Fibroblast of skin of left quadriceps (primary cell): ENCODE results near the gene FCGR3B.
"Not testable (repeated sequence)": the region's sequence is repeated elsewhere in the genome, so short reads cannot be mapped to it uniquely, and the experiment has no call there.

ENCODE experiments used
- DNase-seq, 2 experiments: peaks; one replicate each; pipeline ENCODE4 v3.0.0-alpha.2; 2013; ENCODE audit warnings: low read depth in 2 of 2

The FCGR3B gene

DNA sequence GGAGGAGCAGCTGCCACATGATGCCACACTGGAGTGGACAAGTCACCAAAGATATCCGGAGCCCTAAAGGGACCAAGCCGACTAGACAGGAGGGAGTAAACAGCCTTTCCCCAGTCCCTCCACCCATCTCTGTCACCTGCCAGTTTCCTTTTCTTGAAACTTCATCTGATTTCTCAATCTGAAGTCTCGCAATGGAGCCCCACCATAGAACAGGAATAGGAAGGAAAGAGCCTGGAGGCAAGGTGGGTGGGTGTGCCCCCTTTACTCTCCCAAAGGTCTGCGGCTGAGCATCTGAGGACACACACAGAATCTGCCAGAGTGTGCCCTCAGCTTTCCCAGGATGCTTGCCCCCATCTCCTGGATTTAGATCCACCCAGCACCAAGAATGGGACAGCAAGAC, at the start of gene FCGR3B:
FCGR3B (minus strand) TSS at position 101 of the 400 bp plus-strand sequence; CDS start at position 19, 82 bp downstream.
- no peak for DNase-seq

GRCh38 chr1:161678500-161678899, 47.5 kb upstream of the FCGR3B start:
- DNase-seq: no peak

- no peak for DNase-seq
Measured at GRCh38 chr1:161676958-161677689, 46.1 kb upstream of the FCGR3B start.

DNA sequence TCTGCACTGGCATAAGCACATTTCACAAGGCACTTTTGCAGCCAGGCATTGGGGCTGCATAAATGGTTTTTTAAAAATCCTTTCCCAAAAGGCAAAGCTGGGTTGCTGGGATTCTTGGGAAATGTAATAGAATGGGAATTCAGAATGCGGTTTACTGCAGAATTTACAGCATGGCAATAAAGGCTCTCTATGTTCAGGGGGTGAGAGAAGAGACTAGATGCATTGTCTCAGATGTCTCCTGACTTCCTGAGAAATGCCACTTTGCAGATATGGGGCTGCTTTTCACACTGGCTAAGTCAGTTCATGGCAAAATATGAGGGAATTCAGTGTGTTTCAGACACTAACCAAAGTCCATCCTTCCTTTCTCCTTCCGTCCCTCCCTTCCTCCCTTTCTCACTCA, 45.5 kb upstream of the FCGR3B start:
- DNase-seq: no peak

DNA sequence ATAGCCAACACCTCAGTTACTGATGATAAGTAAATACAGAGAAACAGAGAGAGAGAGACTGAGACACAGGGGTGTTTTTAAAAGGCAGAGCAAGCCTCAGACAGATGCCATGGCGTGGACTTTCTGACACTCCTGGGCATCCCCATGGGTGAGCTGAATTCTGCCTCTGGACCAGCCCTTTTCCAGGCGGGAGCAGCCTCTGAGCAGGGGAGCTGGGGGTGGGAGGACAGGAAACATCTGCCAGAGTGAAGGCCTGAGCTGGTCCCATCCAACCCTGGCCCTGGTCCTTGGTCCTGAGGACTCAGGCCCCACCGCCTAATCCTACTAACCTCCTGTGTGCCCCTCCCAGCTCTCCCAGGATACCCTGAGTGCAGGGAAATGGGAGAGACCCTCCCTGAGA, 43.9 kb upstream of the FCGR3B start:
- DNase-seq: not testable (repeated sequence)

DNA sequence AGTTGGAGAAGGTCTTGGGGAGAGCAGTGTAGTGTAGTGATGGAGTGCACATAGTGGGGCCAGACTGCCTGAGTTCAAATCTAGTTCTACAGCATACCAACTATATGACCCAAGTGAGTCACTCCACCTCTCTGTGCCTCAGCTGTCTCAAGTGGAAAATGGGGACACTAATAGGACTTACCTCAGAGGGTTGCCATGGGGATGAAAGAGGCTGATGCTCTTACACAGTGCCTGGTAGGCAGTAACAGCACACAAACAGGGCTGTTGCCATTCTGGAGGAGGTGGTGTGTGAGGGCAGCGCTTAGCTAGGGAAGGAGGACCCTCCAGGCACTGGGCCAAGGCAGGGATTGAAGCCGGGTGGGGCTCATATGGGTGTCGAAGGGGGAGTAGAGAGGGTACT, 43.5 kb upstream of the FCGR3B start:
- DNase-seq: not testable (repeated sequence)

DNA sequence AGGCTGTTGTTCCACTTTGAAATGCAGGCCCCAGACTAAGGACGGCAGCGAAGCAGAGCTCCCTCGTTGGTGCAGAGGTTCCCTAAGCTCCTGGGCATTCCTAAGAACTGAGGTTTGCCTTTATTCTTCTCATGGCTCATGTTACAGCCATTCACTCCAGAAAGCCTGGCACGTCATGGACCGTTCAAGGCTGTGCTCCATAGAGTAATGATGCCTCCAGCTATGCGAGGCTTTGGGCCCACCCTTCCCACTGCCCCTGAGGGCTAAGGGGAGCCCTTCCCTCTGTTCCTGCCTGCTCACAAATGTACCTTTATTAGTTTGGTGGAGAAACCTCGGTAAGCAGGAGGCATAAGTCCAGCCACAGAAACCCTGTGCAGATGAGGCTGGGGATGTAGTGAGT, 42.5 kb upstream of the FCGR3B start:
- not testable (repeated sequence) for DNase-seq

- not testable (repeated sequence) for DNase-seq
Measured at GRCh38 chr1:161671045-161672020, 40.4 kb upstream of the FCGR3B start.

DNA sequence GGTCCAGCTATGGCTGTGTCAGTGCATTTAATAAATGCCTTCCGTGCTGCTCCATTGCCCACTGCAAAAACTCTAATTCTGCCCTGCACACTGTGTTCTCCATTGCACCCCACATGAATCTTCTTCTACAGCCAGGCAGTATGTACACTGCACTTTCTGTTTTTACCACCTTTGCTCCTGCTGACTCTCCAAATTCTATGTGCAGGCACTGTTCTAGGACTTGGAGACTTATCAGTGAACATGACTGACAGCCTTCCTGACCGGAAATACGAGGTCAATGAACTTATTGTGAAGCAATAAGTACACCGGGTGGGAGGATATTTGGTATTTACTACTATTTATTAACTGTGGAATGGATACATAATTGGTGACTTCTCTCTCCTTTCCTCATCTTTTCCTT, 33.7 kb upstream of the FCGR3B start:
- not testable (repeated sequence) for DNase-seq

DNA sequence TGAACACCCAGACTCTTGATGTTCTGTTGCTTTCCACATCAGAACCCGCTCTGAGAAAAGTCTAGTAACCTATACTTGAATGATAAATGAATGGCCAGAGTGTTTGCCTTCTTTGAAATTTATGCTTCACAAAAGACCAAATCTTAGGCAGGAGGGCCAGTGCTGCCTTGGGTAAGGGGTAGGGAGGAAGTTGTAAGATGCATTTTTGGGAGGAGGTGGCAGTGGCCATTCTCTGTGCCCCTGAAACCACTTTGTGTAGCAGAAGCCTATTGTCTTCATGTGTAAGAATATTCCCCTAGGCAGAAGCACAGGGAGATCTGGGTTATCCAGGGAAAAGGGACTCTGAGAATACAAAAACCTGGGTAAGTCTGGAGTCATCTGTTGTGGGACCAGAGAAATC, 32.6 kb upstream of the FCGR3B start:
- DNase-seq: not testable (repeated sequence)

DNA sequence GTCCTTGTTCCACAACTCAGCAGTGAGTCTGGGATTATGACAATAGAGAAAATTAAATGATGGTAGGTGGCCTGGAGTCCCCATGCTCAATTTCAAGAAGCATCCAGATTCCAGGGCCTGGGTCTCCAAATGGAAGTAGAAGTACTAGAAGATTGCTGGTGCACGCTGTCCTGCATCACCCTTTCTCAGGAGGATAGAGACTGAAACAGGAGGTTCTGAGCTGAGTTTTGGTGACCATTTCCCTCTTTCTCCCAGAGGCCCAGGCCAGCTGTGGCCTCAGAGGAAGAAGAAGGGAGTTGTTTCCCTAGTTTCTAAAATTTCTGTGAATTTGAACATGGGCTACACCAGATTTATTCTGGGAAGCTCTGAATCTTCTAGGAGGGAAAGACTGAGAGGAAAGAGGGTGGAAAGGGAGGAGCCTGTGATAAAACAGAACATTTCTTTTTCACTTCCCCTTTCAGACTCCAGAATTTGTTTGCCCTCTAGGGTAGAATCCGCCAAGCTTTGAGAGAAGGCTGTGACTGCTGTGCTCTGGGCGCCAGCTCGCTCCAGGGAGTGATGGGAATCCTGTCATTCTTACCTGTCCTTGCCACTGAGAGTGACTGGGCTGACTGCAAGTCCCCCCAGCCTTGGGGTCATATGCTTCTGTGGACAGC, 31.8 kb upstream of the FCGR3B start, which contains the start of gene FCGR2B:
FCGR2B (plus strand) TSS at position 460 of the 656 bp plus-strand sequence; CDS start at position 559, 99 bp downstream.
- not testable (repeated sequence) for DNase-seq

GRCh38 chr1:161661660-161662311, 30.8 kb upstream of the FCGR3B start:
- not testable (repeated sequence) for DNase-seq

DNA sequence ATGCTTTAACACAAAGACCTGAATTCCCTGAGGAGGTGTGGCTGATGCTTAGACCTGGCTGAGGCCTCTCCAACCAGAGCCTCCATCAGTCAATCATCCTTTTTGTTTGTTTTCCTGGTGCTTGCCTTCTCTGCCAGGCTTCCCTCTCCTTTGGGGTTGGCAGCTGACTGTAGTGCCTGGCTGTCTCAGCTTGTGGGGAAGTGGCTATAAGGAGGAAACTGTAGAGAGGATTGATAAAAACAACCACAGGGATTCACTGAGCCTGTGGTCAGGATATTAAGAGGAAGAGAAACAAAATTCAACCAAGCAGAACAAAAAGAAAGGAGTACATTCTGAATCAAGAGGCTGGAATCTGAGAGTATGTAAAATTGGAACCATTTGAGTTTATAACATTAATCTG, 27.5 kb upstream of the FCGR3B start:
- DNase-seq: not testable (repeated sequence)

- not testable (repeated sequence) for DNase-seq
Measured at GRCh38 chr1:161653971-161654370, 23.0 kb upstream of the FCGR3B start.

GRCh38 chr1:161653541-161653940, 22.6 kb upstream of the FCGR3B start:
- DNase-seq: not testable (repeated sequence)

GRCh38 chr1:161647507-161648360, 16.8 kb upstream of the FCGR3B start:
- DNase-seq: peak; percentile 9 to 21

DNA sequence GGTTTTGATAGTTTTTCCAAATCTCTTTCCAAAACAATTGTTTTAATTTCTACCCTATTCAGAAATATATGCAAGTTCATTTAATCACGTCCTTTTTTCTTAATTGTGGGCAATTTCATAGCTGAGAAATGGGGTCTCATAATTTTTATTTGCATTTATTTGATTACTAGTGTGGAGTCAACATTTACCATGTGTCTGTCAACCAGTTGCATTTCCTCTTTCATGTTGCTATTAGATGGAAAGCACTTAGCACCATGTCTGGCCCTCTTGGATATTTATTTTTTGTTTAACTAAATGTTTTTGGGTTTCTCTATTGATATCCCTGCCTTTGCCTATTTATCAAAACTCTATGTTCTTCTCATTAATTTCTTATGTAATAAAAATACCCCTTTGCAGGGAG, 13.9 kb upstream of the FCGR3B start:
- DNase-seq: not testable (repeated sequence)

DNA sequence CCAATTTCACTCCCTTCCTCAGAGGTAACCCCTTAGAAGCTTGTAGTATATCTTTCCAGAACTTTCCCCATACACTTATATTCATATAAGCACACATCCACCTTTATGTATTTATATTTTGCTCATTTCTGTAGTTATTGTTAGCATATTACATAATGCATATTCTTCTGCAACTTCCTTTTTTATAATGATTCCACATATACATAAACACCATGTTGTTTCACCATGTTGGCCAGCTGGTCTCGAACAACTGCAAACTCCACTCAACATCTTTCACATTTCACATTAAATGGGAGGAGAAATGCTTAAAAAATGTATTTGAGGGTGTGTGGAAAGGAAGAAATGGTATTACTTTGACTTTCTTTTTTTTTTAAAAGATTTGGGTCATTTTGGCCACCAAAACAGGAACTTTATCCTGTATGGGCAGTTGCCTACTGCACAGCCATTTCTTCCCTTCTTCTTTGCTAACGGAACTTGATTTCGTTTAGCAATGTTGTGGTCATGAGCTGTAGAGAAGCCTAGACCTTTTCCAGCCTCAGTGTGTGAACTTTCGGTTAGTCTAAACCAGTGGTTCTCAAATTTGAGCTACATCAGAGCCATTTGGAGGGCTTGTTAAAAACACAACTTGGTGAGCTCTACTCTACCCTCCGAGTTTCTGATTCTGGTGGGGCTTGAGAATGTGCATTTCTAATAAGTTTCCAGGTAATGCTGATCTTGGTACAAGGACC, 12.7 kb upstream of the FCGR3B start:
- not testable (repeated sequence) for DNase-seq

DNA sequence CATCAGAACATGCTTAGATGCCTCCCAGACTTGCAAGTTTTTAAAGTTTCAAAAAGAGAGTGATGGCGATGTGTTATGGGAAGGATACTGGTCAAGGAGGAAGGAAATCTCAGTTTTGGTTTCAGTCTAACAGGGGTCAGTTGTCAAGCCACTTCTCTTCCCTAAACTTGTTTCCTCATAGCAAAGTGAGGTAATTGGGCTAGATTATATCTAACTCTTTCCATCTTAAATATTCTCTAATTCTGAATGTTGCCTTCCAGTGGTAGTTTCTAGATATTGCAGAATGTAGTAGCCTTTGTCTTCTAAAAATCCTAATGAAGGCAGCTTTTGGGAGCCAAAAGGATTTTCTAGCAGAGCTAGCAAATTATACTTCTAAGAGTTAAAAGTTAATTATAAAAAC, 11.7 kb upstream of the FCGR3B start:
- DNase-seq: not testable (repeated sequence)

DNA sequence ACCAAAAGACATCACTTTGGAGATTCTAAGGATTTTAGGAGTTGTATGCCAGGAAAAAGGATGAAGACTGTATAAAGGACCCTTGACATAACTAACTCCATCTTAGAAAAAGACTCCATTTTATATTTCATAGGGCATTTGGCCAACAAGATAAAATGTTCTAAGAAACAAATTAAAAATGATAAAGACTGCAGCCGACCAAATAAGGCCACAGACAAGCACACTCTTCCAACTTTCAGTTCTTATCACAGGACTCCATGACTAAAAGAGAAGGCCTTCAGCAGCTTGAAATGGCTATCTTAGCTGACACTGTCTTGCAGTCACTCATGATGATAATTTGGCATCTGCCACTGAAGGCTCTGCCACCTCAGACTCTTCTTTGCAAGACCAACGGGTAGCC, 8.2 kb upstream of the FCGR3B start:
- not testable (repeated sequence) for DNase-seq
